GM23338 (cell line): ENCODE results near the gene CD1D.

Experiments used
- CREB1 ChIP-seq: fragments of 250-450 bp; sonication (Bioruptor Pico); IDR thresholded peaks from 2 replicates; pipeline ENCODE4 v1.5.0; 2020; ENCODE audit warnings: low read depth, mild to moderate bottlenecking, moderate library complexity
- EZH2 ChIP-seq: fragments of 200-600 bp; sonication (generic); IDR thresholded peaks from one replicate; pipeline ENCODE4 v1.8.0; 2017; ENCODE audit warnings: antibody characterized with exemption, mild to moderate bottlenecking, low read depth; ENCODE audit not compliant: unreplicated experiment
- EZH2phosphoT487 ChIP-seq: fragments of 200-600 bp; sonication (generic); IDR thresholded peaks from one replicate; pipeline ENCODE4 v1.8.1; 2018; ENCODE audit warnings: antibody characterized with exemption; ENCODE audit not compliant: unreplicated experiment
- JUNB ChIP-seq: IDR thresholded peaks from one replicate; pipeline ENCODE4 v1.6.1; 2016; ENCODE audit warnings: antibody characterized with exemption; ENCODE audit not compliant: unreplicated experiment
- NANOG ChIP-seq: IDR thresholded peaks from 2 replicates; pipeline ENCODE4 v1.6.1; 2016; ENCODE audit warnings: antibody characterized with exemption, borderline replicate concordance
- POLR2AphosphoS5 ChIP-seq: IDR thresholded peaks from 2 replicates; pipeline ENCODE4 v1.6.1; 2016; ENCODE audit warnings: antibody characterized with exemption, low read depth
- STAT1 ChIP-seq: IDR thresholded peaks from one replicate; pipeline ENCODE4 v1.6.1; 2016; ENCODE audit warnings: antibody characterized with exemption; ENCODE audit not compliant: unreplicated experiment
- ZNF114 ChIP-seq: fragments of 250-450 bp; sonication (Bioruptor Pico); IDR thresholded peaks from 2 replicates; pipeline ENCODE4 v1.5.0; 2020; ENCODE audit warnings: mild to moderate bottlenecking, moderate library complexity
- ZNF331 ChIP-seq: fragments of 250-450 bp; sonication (Bioruptor Pico); IDR thresholded peaks from 2 replicates; pipeline ENCODE4 v1.5.0; 2020; ENCODE audit warnings: low read depth, mild to moderate bottlenecking, moderate library complexity
- TF ChIP-seq, protein P1 (sequence below), 2 experiments: fragments of 200-600 bp in 1 of 2; sonication (generic) in 1 of 2; conservative IDR thresholded peaks; 2 replicates each; pipeline versions ENCODE4 v1.5.1 to v1.6.1; 2016 to 2017; ENCODE audit warnings: antibody characterized with exemption in 2 of 2, low read depth in 2 of 2, mild to moderate bottlenecking in 2 of 2, moderate library complexity in 1 of 2
- TF ChIP-seq, protein P2 (sequence below): IDR thresholded peaks from one replicate; pipeline ENCODE4 v1.6.1; 2018; ENCODE audit warnings: antibody characterized with exemption; ENCODE audit not compliant: unreplicated experiment
- TF ChIP-seq, protein P3 (sequence below): IDR thresholded peaks from 2 replicates; pipeline ENCODE4 v1.6.1; 2016; ENCODE audit warnings: antibody characterized with exemption
- TF ChIP-seq, protein P4 (sequence below): fragments of 250-450 bp; sonication (Bioruptor Pico); IDR thresholded peaks from 2 replicates; pipeline ENCODE4 v1.5.0; 2020; ENCODE audit warnings: mild to moderate bottlenecking, moderate library complexity

DNA sequence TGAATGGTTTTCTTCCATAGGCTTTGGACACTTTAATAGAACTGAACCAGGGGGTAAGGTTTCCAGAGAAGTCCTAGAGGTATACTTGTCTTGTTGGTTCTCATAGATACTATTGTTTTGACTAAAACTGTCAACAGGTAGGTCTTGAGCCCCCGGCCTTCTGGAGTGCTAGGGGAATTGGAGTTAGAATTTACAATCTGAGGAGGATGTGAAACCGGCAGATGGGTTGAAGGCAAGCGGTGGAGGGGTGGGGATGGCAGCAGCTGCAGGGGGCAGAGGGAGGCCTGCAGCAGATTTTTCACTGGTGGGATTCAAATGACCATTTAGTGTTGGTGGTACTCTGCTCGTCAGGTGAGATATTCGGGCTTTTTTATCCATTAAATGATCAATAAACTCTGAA, 4.3 kb upstream of the CD1D start:
- TF ChIP-seq, protein P1, sequence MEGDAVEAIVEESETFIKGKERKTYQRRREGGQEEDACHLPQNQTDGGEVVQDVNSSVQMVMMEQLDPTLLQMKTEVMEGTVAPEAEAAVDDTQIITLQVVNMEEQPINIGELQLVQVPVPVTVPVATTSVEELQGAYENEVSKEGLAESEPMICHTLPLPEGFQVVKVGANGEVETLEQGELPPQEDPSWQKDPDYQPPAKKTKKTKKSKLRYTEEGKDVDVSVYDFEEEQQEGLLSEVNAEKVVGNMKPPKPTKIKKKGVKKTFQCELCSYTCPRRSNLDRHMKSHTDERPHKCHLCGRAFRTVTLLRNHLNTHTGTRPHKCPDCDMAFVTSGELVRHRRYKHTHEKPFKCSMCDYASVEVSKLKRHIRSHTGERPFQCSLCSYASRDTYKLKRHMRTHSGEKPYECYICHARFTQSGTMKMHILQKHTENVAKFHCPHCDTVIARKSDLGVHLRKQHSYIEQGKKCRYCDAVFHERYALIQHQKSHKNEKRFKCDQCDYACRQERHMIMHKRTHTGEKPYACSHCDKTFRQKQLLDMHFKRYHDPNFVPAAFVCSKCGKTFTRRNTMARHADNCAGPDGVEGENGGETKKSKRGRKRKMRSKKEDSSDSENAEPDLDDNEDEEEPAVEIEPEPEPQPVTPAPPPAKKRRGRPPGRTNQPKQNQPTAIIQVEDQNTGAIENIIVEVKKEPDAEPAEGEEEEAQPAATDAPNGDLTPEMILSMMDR (conservative IDR thresholded peaks at IDR 0.05; ENCODE audit: low read depth in 2 of 2) = no peak
- TF ChIP-seq CREB1 (CRISPR knock-in tag) (no peak), EZH2 (no peak), POLR2AphosphoS5 (no peak), EZH2phosphoT487 (no peak), NANOG (no peak), JUNB (no peak), ZNF331 (CRISPR knock-in tag) (no peak), ZNF114 (CRISPR knock-in tag) (no peak), STAT1 (no peak)
- TF ChIP-seq, protein P2, sequence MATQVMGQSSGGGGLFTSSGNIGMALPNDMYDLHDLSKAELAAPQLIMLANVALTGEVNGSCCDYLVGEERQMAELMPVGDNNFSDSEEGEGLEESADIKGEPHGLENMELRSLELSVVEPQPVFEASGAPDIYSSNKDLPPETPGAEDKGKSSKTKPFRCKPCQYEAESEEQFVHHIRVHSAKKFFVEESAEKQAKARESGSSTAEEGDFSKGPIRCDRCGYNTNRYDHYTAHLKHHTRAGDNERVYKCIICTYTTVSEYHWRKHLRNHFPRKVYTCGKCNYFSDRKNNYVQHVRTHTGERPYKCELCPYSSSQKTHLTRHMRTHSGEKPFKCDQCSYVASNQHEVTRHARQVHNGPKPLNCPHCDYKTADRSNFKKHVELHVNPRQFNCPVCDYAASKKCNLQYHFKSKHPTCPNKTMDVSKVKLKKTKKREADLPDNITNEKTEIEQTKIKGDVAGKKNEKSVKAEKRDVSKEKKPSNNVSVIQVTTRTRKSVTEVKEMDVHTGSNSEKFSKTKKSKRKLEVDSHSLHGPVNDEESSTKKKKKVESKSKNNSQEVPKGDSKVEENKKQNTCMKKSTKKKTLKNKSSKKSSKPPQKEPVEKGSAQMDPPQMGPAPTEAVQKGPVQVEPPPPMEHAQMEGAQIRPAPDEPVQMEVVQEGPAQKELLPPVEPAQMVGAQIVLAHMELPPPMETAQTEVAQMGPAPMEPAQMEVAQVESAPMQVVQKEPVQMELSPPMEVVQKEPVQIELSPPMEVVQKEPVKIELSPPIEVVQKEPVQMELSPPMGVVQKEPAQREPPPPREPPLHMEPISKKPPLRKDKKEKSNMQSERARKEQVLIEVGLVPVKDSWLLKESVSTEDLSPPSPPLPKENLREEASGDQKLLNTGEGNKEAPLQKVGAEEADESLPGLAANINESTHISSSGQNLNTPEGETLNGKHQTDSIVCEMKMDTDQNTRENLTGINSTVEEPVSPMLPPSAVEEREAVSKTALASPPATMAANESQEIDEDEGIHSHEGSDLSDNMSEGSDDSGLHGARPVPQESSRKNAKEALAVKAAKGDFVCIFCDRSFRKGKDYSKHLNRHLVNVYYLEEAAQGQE = no peak
- TF ChIP-seq, protein P3, sequence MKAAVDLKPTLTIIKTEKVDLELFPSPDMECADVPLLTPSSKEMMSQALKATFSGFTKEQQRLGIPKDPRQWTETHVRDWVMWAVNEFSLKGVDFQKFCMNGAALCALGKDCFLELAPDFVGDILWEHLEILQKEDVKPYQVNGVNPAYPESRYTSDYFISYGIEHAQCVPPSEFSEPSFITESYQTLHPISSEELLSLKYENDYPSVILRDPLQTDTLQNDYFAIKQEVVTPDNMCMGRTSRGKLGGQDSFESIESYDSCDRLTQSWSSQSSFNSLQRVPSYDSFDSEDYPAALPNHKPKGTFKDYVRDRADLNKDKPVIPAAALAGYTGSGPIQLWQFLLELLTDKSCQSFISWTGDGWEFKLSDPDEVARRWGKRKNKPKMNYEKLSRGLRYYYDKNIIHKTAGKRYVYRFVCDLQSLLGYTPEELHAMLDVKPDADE = no peak
- TF ChIP-seq, protein P4, sequence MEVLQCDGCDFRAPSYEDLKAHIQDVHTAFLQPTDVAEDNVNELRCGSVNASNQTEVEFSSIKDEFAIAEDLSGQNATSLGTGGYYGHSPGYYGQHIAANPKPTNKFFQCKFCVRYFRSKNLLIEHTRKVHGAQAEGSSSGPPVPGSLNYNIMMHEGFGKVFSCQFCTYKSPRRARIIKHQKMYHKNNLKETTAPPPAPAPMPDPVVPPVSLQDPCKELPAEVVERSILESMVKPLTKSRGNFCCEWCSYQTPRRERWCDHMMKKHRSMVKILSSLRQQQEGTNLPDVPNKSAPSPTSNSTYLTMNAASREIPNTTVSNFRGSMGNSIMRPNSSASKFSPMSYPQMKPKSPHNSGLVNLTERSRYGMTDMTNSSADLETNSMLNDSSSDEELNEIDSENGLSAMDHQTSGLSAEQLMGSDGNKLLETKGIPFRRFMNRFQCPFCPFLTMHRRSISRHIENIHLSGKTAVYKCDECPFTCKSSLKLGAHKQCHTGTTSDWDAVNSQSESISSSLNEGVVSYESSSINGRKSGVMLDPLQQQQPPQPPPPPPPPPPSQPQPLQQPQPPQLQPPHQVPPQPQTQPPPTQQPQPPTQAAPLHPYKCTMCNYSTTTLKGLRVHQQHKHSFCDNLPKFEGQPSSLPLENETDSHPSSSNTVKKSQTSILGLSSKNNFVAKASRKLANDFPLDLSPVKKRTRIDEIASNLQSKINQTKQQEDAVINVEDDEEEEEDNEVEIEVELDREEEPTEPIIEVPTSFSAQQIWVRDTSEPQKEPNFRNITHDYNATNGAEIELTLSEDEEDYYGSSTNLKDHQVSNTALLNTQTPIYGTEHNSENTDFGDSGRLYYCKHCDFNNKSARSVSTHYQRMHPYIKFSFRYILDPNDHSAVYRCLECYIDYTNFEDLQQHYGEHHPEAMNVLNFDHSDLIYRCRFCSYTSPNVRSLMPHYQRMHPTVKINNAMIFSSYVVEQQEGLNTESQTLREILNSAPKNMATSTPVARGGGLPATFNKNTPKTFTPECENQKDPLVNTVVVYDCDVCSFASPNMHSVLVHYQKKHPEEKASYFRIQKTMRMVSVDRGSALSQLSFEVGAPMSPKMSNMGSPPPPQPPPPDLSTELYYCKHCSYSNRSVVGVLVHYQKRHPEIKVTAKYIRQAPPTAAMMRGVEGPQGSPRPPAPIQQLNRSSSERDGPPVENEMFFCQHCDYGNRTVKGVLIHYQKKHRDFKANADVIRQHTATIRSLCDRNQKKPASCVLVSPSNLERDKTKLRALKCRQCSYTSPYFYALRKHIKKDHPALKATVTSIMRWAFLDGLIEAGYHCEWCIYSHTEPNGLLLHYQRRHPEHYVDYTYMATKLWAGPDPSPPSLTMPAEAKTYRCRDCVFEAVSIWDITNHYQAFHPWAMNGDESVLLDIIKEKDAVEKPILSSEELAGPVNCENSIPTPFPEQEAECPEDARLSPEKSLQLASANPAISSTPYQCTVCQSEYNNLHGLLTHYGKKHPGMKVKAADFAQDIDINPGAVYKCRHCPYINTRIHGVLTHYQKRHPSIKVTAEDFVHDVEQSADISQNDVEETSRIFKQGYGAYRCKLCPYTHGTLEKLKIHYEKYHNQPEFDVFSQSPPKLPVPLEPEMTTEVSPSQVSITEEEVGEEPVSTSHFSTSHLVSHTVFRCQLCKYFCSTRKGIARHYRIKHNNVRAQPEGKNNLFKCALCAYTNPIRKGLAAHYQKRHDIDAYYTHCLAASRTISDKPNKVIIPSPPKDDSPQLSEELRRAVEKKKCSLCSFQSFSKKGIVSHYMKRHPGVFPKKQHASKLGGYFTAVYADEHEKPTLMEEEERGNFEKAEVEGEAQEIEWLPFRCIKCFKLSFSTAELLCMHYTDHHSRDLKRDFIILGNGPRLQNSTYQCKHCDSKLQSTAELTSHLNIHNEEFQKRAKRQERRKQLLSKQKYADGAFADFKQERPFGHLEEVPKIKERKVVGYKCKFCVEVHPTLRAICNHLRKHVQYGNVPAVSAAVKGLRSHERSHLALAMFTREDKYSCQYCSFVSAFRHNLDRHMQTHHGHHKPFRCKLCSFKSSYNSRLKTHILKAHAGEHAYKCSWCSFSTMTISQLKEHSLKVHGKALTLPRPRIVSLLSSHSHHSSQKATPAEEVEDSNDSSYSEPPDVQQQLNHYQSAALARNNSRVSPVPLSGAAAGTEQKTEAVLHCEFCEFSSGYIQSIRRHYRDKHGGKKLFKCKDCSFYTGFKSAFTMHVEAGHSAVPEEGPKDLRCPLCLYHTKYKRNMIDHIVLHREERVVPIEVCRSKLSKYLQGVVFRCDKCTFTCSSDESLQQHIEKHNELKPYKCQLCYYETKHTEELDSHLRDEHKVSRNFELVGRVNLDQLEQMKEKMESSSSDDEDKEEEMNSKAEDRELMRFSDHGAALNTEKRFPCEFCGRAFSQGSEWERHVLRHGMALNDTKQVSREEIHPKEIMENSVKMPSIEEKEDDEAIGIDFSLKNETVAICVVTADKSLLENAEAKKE (CRISPR knock-in tag) = no peak
